Sciatic nerve (tissue), 2 donors: ENCODE results near the gene CYB5B. TPM values are rescaled to one million over a fixed set of nuclear protein-coding genes. Genes with fewer than 3 reads are reported as not detected.

Source experiments
- ATAC-seq: fragments of 200-7000 bp; cut with Tn5 transposase; one replicate; pipeline ENCODE4 v1.9.1; 2020; ENCODE audit warnings: mild to moderate bottlenecking, moderate library complexity
- DNase-seq: peaks from one replicate; pipeline ENCODE4 v3.0.0-alpha.2; 2020; ENCODE audit warnings: low spot score
- intact Hi-C: fragments of 100-400 bp; cut with DNase I; formaldehyde crosslinking; loops from one replicate; pipeline ENCODE4 v1.14.2; 2022
- total RNA-seq: library from RNA; stranded (reverse); fragmentation: NEBNext Ultra II Directional; extraction: Animal tissue kit (Norgen Biotek cat#: 25700); gene quantifications from one replicate; pipeline ENCODE4 v1.2.1, GENCODE V29; 2021
- donor health status: DM: no; HTN: no; CAD: no.
- donor health status: DM: no; HTN: no; CAD: no.

Gene CYB5B, protein sequence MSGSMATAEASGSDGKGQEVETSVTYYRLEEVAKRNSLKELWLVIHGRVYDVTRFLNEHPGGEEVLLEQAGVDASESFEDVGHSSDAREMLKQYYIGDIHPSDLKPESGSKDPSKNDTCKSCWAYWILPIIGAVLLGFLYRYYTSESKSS
- total RNA-seq, result 62.5 TPM

DNA sequence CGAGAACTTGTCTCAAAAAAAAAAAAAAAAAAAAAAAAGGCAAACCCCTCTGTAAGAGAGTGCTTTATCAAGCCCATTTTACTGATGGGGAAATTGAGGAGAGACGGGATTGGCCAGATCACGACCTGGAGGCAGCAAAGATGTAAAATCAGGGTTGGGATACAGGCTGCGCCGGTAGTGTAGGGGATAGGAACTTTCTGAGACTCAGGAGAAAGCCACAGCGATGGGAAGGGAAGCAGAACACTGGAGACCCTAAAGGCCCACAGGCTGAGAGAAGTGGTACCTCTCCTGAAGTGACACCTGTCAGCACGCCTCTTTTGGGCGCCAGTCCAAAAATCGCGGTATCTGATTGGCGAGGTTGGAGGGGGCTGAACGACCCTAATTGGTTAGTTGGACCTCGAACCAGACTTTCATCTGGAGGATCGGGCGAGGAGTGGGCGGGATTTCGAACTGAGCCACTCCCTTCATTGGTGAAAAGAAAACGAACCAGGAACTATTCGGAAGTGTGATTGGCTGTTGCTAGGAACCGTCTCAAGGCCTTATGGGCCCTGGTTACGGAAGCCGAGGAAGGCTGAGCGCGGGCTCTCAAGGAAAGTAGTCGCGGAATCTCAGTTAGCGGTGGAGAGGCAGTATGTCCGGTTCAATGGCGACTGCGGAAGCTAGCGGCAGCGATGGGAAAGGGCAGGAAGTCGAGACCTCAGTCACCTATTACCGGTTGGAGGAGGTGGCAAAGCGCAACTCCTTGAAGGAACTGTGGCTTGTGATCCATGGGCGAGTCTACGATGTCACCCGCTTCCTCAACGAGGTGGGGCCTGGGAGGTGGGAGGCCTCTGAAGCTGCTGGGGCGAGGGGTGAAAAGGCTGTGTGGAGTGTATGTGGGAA is at the start of gene CYB5B:
CYB5B (plus strand) TSS at position 567 of the 882 bp plus-strand sequence; CDS start at position 632, 65 bp downstream.
- intact Hi-C loops, result no loop called here
- ATAC-seq (peak; percentile 99), DNase-seq (peak; percentile 96)

DNA sequence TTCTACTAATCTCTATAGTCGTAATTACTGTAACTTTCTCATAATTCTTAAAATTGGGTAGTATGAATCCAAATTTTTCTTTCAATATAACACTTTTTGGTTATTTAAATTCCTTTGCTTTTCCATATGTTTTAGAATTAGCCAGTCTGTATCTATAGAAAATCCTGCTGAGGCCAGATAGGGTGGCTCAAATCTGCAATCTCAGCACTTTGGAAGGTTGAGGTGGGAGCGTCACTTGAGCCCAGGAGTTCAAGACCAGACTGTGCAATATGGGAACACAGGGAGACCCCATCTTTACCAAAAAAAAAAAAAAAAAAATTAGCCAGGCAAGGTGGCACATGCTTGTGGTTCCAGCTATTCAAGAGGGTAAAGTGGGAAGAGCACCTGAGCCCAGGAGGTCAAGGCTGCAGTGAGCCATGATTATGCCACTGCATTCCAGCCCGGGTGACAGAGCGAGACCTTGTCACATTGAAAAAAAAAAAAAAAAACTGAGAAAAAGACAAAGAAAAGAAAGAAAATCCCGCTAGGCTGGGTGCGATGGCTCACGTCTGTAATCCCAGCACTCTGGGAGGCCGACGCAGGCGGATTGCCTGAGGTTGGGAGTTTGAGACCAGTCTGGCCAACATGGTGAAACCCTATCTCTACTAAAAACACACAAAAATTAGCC is 47.9 kb upstream of the CYB5B start:
- ATAC-seq (no peak), DNase-seq (no peak)
- intact Hi-C loops, result no loop called here

DNA sequence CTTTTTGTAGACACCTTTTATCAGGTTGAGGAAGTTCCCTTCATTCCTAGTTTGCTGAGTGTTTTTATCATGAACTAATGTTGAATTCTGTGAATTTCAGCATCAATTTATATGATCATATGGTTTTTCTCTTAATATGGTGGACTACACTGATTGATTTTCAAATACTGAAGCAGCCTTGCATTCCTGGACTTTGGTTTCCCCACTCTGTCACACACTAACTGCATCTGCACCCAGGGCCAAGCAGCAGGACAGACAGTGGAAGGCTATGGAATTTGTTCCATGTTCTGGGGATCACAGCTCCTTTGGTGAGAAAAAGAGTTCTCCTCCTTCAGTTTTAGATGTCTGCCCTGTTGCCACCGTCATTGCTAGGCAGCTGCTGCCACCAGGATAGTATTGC is 46.4 kb upstream of the CYB5B start:
- ATAC-seq, result no peak
- intact Hi-C loops, result no loop called here
- DNase-seq, result no peak

DNA sequence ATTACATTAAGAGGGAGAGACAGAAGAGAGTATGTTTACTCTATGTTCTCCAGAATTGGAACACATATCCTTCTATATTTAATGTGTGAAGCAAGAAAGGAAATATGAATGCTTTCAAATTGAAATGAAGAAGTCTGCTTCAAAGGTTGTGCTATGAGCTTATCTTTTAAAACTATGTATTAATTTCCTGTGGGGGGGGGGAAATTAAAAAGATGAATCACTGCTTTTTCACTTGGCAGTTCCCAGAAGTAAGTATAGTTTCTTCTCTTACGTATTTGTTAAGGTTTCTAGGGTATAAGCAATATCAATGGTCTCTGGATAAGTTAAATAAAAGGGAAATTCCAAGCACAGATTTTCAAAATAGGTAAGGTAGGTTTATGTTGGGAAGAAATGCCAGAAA is 45.7 kb upstream of the CYB5B start:
- intact Hi-C loops, result no loop called here
- ATAC-seq (no peak), DNase-seq (no peak)

DNA sequence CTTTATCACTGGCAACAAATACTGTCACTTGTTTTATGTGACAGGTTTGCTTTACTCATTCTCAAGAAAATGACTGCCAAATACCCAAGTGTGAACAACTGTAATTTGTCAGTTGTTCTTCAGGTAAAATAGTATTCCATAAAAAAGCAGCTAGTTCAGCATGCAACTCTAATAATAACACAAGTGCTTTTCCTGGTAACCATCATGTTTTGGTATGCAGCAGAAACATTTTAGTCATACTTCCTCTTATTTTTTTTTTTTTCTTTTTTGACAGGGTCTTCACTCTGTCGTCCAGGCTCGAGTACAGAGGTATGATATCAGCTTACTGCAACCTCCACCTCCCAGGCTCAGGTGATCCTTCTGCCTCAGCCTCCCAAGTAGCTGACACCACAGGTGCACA is 43.2 kb upstream of the CYB5B start:
- intact Hi-C loops, result no loop called here
- DNase-seq (peak; percentile 15), ATAC-seq (no peak)

DNA sequence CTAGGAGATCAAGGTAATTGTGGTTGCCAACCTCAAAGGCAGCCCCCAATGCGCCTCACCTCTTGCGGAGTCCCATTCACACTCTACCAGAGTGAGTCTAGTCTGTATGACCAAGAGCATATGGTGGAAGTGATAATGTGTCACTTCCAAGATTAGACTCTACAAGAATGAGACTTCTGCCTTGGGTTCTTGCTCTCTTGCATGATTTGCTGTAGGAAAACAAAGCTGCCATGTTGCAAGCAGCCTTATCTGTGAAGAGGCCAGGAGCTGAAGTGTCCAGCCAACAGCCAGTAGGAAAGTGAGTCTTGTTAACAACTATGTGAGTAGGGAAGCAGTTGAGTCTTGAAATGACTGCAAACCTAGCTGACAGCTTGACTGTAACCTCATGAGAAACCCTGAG is 42.0 kb upstream of the CYB5B start:
- intact Hi-C loops, result no loop called here

DNA sequence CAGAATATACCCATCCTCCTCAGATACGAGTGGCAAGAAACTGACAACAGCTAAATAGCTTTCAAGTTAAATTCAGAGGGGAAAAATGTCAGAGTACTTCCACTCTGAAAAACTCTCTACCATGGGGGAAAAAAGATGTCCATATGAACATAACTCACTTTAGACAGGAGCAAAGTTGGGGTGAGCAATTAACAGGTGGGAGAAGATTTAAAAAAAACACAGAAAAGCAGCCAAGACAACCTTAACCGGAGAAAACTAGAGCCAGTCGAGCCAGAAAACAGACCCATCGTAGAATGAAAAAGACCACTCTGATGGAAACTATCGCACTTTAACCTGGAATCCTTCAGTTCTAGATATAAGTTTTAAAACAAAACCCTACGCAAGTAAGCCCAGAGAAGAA is 39.4 kb upstream of the CYB5B start:
- ATAC-seq (no peak), DNase-seq (no peak)
- intact Hi-C loops, result no loop called here

More for the DNA sequence above, 42.0 kb upstream of the CYB5B start:
- ATAC-seq (no peak), DNase-seq (peak; percentile 15)

DNA sequence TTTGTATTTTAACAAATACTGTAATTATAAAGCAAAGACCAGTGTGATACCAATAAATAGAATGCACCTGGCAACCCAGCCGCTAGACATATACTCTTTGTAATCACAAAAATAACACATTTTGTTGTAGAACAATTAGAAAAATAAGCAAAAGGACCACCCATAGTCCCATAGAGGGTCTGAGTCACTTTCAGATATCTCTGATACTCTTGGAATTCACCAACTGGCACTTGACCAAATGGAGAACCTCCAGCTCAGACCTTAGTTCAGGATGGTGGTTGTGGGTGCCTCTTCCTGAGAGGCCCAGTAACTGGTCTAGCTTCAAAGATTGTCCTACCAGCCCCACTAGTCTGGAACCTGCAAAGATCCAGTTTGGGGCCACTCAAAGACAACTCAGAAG is 37.8 kb upstream of the CYB5B start:
- ATAC-seq (no peak), DNase-seq (peak; percentile 31)
- intact Hi-C loops, result no loop called here

DNA sequence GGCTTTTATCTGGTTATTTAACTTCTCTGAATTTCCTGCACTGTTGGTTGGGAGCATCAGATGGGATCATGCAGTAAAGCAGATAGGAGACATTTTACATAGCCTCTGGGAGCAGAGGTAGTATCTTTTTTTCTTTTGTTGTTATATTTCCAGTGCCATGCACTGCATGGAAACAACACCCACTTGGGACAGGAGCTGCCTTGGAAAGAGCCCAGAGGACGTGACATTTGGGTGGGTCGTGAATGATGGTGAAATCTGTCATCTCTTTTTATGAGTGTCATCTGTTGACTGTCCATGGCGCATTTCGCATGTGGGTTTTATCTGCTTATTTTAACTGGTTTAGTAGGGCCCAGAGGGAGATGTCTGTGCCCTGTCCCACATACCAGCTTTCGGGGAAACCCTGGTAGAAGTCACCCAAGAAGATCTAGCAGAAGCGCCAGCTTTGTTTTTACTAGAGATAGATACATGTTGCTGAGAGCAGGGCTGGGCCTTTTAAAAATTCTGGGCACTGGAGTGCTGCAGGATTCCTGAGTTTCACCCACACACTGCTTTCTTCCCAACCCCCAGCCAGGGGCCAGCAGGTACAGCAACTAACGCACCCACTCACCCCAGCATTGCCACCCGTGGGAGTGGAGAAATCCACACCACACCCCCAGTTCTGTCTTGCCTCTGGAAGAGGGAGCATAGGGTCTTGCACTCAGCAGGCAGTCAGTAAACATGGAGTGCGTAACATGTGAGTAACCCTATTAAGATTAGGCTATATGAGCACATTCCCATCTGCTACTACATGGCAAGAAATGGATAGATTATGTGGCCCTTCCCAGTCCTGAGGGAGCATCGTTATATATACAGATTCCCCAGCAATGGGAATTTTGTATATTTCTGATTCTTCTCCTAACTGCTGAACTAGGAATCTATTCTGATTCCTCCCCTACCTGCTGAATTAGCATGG is 30.2 kb upstream of the CYB5B start:
- intact Hi-C loops, result loop anchor here (10.0 kb wide), 1 partner anchor 361 kb away; the partner anchor contains the start of gene NOB1
- no peak for DNase-seq
- ATAC-seq, result no peak

DNA sequence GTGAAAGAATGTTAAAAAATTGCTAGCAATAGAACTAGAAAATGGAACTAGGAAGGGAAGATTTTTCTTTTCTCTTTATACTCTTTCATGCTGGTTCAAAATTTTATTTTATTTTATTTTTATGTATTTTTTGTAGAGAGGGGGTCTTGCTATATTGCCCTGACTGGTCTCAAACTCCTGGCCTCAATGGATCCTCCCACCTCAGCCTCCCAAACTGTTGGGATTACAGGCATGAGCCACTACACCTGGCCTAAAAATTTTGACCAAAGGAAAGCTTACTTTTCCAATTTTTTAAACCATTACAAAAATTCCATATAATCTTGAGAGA is 28.6 kb upstream of the CYB5B start:
- intact Hi-C loops, result loop anchor here (10.0 kb wide), 1 partner anchor 359 kb away; the partner anchor contains the start of gene NOB1

DNA sequence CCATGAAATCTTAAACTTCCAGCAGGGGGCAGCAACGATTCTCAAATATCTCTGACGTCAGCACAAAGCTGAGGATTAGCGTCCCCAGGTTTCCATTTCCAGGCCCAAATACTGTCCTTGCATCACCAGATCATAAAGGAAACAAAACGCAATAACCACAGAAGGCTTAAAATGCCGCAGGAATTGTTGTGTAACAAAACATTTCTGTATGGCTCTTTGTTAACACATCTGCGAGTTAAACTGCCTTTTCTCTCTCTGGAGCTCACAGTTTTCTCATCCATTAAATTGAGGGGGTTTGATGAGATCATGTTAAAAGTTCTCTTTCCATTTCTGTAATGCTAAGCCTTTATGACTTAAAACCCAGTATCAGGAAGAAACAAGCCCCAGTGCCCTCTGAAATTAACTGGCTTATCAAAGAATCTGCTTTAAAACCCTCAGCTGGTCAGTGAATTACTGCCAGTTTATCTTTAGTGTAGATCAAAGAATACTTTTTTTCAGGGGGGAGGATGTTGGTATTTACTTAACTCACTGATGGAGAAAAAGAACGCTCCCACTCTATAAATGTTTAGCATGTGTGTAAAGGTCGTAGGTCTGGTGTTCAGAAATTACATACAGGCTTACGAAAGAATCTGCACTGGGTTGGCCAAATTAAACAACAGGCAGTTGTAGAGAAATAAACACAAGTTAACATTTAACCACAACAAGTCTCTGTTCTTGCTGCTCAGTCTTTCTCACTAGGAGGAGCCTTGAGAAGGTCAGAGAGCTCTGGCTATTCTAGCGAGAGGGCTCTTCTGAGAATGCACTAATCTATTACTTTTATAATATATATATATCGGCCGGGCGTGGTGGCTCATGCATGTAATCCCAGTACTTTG is 28.0 kb upstream of the CYB5B start:
- DNase-seq, result peak; percentile 87
- intact Hi-C loops, result loop anchor here (10.0 kb wide), 1 partner anchor 358 kb away; the partner anchor contains the start of gene NOB1
- ATAC-seq, result peak; percentile 92

More for the DNA sequence above, 28.6 kb upstream of the CYB5B start:
- no peak for ATAC-seq
- no peak for DNase-seq

DNA sequence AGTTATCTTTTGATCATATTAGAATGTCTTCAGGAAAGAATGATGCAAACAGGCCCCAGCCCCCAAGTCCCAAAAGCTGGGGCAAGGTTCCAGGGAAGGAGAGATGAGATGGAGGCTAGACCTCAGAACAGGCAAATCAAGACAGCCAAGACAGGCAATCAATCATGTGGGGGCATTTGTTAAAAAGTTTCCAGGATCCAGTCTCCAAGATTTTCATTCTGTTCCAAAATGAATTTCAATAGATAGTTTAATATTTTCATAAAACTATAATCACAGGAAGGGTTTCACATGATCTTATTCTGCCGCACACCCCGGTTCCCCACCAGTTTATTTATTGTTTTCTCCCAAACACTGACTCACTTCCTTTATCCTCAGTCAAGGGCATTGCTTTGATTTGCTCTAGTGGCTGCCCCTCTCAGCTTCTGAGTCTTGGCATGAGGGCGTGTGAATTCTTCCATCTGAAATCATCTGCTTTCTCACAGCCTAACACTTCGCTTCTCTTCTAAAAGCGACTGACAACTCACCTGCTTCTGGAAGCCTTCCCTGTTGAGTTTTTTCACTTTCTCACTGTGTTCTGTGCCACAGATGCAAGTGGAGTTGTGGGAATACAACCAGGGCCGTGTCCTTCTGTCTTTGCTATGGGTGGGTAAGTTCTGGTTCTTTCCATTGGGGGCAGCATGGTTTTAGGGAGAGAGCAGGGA is 26.4 kb upstream of the CYB5B start:
- intact Hi-C loops, result loop anchor here (10.0 kb wide), 1 partner anchor 357 kb away; the partner anchor contains the start of gene NOB1
- no peak for DNase-seq
- peak; percentile 72 for ATAC-seq

DNA sequence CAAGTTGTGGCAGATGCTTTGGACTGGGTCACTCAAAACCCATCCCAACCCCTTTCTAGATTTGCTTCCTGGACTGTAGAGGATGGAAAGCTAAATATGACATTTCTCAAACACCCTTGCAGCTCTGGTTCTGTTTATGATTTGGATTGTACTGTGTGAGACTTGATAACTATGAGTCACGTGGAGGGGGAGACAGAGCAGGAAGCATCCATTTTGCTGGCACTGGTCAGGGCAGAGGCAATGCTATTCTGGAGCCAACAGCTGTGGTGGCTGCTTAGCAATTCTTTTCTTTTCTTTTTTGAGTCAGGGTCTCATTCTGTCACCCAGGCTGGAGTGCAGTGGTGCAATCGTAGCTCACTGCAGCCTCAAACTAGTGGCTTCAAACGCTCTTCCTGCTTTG is 25.1 kb upstream of the CYB5B start:
- ATAC-seq (no peak), DNase-seq (no peak)
- intact Hi-C loops, result loop anchor here (10.0 kb wide), 1 partner anchor 355 kb away; the partner anchor contains the start of gene NOB1

DNA sequence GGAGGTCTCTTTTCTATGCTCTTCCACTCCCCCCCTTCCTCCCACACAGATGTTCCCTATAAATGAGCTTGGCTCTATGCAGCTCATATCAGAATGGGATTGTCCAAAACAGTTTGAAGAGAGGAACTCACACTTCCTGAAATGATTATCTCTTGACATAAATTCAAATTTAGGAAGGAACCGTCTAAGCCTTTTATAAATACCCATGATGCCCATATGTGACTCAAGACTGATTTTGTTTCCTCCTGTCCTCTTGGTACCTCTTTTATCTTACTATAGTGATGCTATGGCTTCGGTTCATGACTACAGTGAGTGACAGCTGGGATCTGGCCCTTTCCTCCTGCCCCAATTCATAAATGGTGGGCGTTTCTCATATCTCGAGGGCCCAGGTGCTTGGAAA is 22.0 kb upstream of the CYB5B start:
- no peak for DNase-seq
- no peak for ATAC-seq
- intact Hi-C loops, result no loop called here

DNA sequence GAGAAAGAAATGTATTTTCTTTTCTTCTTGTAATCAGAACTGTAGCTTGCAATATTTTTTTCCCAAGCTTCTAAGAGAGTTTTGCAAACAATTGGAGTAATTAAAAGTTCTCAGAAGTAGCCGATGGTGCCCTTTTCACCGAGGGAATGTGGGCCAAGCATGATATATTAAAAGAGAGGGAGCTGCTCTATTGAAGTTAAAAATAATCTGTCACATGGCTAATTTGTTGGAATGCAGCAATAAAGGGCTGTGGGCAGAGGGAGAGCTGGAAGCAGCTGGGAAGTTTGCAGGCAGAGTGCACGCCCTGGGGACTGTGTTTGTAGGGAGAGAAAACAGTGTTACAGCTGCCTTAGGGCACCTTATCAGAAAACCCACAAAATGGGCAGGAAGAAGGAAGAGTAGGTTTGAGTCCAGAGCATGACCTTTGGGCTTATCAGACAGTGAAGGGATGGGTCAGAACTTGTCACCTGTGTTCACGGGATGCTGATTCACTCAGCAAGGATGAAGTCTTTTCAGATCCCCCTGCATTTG is 20.1 kb upstream of the CYB5B start:
- no peak for DNase-seq
- intact Hi-C loops, result no loop called here
- ATAC-seq, result peak; percentile 74

DNA sequence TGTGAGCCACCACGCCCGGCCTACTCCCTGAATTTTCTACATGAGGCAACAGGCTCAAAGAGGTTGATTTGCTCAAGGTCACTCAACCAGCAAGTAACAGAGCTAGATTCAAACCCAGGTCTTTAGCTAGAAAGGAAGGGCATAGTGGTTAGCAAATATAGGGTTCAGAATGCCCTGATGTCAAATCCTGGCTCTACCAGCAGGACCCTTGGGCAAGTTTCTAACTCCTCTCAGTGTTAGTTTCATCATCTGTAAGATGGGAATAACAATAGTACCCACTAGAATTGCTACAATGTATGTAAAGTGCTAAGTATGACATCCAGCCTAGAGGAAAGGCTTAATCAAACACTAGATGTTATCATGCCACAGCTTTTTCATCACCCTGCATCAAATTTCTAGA is 19.1 kb upstream of the CYB5B start:
- intact Hi-C loops, result no loop called here
- no peak for DNase-seq
- no peak for ATAC-seq

DNA sequence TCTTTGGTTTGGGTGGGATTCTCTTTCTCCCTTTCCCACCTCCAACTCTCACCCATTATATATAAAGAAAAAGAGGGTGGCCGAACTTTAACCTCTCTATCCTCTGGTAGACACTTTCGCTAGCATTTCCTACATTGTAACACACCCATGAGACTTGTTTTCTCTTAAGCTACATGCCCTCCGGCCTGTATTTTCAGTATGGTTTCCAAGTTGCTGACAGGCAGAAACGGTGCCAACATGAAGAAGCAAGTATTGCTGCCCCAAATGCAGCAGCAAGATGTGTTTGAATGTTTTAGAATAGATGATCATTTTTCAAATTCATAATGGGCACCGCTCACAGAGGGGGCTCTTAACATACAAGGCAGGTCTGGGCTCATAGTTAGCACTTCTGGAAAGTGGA is 18.7 kb upstream of the CYB5B start:
- intact Hi-C loops, result no loop called here
- DNase-seq, result no peak

More for the DNA sequence above, 18.7 kb upstream of the CYB5B start:
- ATAC-seq, result no peak
